ENCODE results near the gene KIAA1958.
A peak's percentile ranks its signal among the peaks of the same experiment; 100 is the strongest.

KIAA1958 gene

DNA sequence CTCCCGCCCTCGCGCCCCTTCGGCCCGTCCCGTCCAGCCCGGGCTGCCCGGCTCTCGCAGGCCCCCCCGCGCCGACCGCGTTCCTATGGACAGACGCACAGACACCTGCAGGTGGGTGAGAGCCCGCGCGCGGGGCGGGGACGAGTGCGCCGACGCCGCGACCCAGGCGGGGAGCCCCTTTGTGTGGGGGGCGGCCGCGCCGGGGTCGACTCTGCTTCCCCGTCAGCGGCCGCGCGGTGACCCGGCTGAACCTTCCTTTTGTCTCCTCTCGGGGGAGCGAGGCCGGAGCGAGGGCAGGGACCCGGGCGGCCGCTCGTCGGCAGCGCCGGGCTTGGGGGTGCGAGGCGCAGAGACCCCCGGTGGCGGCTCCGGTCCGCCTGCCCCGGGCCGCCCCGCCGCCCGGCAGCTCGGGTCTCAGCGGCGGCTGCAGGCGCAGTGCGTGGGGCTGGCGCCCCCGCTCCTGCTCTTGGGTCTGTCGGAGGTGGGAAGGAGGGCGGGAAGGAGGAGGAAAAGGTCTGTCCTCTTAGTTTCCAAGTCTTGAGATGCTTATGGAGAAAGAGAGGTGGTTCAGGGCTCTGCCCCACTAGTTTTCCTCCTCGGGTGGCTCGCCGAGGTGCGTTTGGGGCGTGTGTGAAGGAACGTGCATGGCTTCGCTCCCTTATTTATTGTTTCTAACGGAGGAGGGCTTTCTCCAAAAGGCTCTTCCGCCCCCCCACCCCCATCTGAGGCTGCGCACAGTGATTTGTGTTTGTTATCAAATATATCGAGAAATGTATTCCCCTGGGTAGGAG is 576 bp downstream of the KIAA1958 start:
- DNase-seq (ENCODE audit: extremely low read depth, low read depth): no peak
- TF ChIP-seq, protein P1, sequence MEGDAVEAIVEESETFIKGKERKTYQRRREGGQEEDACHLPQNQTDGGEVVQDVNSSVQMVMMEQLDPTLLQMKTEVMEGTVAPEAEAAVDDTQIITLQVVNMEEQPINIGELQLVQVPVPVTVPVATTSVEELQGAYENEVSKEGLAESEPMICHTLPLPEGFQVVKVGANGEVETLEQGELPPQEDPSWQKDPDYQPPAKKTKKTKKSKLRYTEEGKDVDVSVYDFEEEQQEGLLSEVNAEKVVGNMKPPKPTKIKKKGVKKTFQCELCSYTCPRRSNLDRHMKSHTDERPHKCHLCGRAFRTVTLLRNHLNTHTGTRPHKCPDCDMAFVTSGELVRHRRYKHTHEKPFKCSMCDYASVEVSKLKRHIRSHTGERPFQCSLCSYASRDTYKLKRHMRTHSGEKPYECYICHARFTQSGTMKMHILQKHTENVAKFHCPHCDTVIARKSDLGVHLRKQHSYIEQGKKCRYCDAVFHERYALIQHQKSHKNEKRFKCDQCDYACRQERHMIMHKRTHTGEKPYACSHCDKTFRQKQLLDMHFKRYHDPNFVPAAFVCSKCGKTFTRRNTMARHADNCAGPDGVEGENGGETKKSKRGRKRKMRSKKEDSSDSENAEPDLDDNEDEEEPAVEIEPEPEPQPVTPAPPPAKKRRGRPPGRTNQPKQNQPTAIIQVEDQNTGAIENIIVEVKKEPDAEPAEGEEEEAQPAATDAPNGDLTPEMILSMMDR (IDR thresholded peaks at IDR 0.05; ENCODE audit: low read depth, low read length, missing control alignments): no peak
- peak overlapping the region; percentile 86 for H3K4me3 ChIP-seq (replicated peaks; ENCODE audit: low read depth, low read length)

DNA sequence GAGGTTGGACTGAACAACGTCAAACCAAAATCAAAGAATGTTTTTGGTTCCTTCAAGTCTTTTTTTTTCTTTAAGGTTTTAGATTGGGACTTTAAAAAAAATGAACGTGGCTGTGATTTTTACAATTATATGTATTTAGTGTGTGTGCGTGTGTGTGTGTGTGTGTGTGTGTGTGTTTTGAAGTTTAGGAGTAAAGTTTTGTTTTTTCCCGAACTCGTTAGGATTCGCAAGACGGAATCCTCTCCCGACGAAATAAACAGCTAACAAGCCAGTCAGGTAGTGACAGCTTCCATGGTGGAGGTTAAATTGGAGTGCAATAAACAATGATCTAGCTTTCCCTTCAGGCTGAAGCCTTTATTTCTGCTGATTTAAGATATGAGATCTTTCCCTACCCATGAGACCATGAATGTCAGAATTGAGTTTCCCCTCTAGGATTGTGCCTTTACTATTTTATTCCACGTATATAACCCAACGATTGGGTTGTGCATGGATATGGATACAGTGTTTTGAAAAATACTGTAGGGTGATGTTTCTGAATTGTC is 1.2 kb downstream of the KIAA1958 start:
- TF ChIP-seq, protein P1 (IDR thresholded peaks at IDR 0.05; ENCODE audit: low read depth, low read length, missing control alignments): no peak
- H3K4me3 ChIP-seq (replicated peaks; ENCODE audit: low read depth, low read length): peak overlapping the region; percentile 86
- DNase-seq (ENCODE audit: extremely low read depth, low read depth): no peak

DNA sequence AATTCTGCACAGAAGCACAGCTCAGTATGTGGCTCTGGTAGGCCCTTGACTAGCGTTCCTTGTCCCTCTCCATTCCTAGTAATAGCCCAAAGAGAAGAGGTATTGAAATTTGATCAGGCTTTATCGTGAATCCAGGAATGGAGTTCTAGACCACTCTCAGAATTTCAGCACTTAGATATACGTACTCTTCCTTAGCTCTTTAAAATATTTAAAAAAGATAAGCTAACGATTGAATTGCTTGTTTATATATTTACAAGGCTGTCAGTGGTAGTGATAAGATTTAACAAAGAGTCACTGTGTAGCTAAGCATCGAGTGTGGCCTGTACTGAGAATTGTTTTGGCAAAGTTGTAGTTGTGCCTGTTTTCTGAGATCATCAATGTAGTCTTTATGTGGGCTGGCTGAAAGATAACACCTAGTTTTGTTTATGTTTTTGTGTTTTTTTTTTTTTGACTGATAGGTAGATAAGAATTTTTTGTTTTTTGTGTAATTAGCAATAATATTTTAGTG is 2.5 kb downstream of the KIAA1958 start:
- TF ChIP-seq, protein P1 (IDR thresholded peaks at IDR 0.05; ENCODE audit: low read depth, low read length, missing control alignments): no peak
- DNase-seq (ENCODE audit: extremely low read depth, low read depth): no peak
- H3K4me3 ChIP-seq (replicated peaks; ENCODE audit: low read depth, low read length): no peak overlapping the region

DNA sequence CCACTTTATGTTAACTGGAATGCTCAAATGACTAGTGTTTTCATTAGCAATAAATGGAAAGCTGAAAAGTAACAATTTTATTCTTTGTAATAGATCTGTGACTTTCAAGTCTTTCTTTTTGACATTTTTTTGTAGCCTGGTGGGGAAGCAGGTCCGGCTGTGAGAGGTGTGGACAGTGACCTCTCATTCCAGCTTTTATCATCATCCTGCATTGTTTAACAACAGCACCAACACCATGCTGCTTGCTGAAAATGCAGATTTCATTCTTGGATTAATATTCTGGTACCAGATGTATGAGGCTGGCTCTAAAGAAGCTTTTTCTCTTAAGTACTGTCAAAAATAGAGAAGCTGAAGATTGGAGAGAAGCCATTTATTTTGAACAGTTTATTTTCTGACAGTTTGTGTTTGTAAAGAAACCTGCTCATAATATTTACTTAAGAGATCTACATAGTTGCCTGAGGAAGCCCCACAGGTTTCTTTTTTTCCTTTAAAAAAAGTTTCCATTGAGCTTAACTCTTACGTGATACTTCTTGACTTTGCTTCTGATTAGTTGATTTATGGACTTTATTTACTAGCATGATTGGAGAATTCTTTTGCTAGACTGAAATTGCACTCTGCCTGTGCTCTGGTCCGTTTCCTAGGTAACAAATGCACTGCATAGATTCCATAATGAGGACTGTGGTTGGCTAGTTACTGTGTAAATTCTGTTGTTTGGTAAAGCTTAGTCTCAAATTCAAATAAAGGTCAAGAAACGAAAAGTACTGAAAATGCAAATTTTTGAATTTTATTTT is 3.4 kb downstream of the KIAA1958 start:
- TF ChIP-seq, protein P1 (IDR thresholded peaks at IDR 0.05; ENCODE audit: low read depth, low read length, missing control alignments): no peak
- H3K4me3 ChIP-seq (replicated peaks; ENCODE audit: low read depth, low read length): no peak overlapping the region
- DNase-seq (ENCODE audit: extremely low read depth, low read depth): no peak

DNA sequence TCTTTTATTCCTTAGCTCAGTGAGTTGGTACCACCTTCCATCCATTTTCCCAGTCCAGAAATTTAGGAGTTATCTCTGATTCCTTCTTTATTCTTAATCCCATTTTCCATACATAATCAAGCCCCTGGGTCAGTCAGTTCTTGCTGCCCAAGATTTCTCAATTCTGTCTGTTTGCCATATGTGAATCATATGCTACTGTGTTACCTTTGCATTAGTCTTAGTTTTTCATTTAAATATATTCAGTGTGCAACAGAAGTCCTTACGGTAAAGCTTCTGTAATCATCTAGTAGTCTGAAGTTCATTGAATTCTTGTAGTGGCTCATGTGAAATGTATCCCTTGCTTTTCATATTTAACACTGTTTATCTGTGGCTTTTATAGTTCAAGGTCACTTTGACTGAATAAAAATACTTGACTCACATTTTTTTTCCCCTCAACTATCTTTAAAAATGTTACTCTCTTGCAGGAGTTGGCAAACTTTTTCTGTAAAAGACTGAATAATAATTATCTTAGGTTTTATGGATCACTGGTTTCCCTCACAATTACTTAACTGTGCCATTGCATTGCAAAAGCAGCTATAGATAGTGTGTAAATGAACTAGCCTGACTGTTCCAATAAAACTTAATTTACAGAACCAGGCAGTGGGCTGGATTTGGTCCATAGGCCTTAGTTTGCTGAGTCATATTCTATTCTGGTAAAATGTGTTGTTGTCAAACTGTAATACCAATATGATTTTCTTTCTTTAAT is 6.9 kb downstream of the KIAA1958 start:
- DNase-seq (ENCODE audit: extremely low read depth, low read depth): no peak
- TF ChIP-seq, protein P1 (IDR thresholded peaks at IDR 0.05; ENCODE audit: low read depth, low read length, missing control alignments): no peak
- H3K4me3 ChIP-seq (replicated peaks; ENCODE audit: low read depth, low read length): no peak overlapping the region

DNA sequence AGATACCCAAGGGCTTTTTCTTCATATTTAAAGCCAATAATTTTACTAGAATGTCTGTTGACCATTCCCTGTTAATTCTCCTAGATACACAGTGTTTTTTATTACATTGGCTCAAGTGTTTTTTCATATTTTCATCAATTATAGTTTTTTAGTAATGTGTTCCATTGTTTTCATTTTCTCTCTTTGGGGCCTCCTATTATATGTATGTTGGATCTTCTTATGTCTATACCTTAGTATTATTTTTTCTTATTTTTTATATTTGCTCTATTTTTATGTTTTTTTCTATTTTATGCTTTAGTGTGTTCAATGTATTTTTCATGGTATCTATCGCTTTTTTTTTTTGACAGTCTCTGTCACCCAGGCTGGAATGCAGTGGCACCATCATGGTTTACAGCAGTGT is 7.5 kb downstream of the KIAA1958 start:
- TF ChIP-seq, protein P1 (IDR thresholded peaks at IDR 0.05; ENCODE audit: low read depth, low read length, missing control alignments): no peak
- H3K4me3 ChIP-seq (replicated peaks; ENCODE audit: low read depth, low read length): no peak overlapping the region
- DNase-seq (ENCODE audit: extremely low read depth, low read depth): no peak
